GM21723 (cell line): ENCODE results near the gene GPC6.

Experiments used
- ATAC-seq: cut with Tn5 transposase; IDR thresholded peaks from one replicate; pipeline ENCODE4 v1.9.1; 2021; ENCODE audit warnings: mild to moderate bottlenecking, moderate library complexity; ENCODE audit not compliant: unreplicated experiment

GPC6 gene

GRCh38 chr13:94009701-94010100, 783.1 kb downstream of the GPC6 start:
- ATAC-seq = no peak

- ATAC-seq = no peak
Measured at GRCh38 chr13:94014461-94014860, 787.9 kb downstream of the GPC6 start.

- ATAC-seq = no peak
Measured at GRCh38 chr13:94020426-94020825, 793.8 kb downstream of the GPC6 start.

- no peak for ATAC-seq
Measured at GRCh38 chr13:94020833-94021232, 794.2 kb downstream of the GPC6 start.

- no peak for ATAC-seq
Measured at GRCh38 chr13:94028234-94028633, 801.6 kb downstream of the GPC6 start.

- no peak for ATAC-seq
Measured at GRCh38 chr13:94028650-94029049, 802.0 kb downstream of the GPC6 start.

- ATAC-seq = no peak
Measured at GRCh38 chr13:94030415-94031119, 804.0 kb downstream of the GPC6 start.

GRCh38 chr13:94031609-94032008, 805.0 kb downstream of the GPC6 start:
- ATAC-seq = no peak

- ATAC-seq = no peak
Measured at GRCh38 chr13:94033098-94033497, 806.5 kb downstream of the GPC6 start.

- ATAC-seq = no peak
Measured at GRCh38 chr13:94033830-94034642, 807.4 kb downstream of the GPC6 start.

- no peak for ATAC-seq
Measured at GRCh38 chr13:94050039-94050438, 823.4 kb downstream of the GPC6 start.

- no peak for ATAC-seq
Measured at GRCh38 chr13:94050686-94051085, 824.1 kb downstream of the GPC6 start.

GRCh38 chr13:94053986-94054593, 827.5 kb downstream of the GPC6 start:
- no peak for ATAC-seq

- no peak for ATAC-seq
Measured at GRCh38 chr13:94056362-94056990, 829.9 kb downstream of the GPC6 start.

GRCh38 chr13:94057618-94058186, 831.1 kb downstream of the GPC6 start:
- ATAC-seq = no peak

GRCh38 chr13:94058821-94059360, 832.3 kb downstream of the GPC6 start:
- no peak for ATAC-seq

- no peak for ATAC-seq
Measured at GRCh38 chr13:94061301-94061700, 834.7 kb downstream of the GPC6 start.

- ATAC-seq = no peak
Measured at GRCh38 chr13:94063096-94063495, 836.5 kb downstream of the GPC6 start.

GRCh38 chr13:94063848-94064247, 837.2 kb downstream of the GPC6 start:
- ATAC-seq = no peak

GRCh38 chr13:94065741-94066140, 839.1 kb downstream of the GPC6 start:
- ATAC-seq = no peak
